DMS79 treated with DMSO at 0.1 percent for 48 hours (cell line): ENCODE data around the gene ZNF557.

Source experiments
- DNase-seq: peaks from one replicate; lab custom pipeline; 2025; lab: John Stamatoyannopoulos, UW

ZNF557 gene

GRCh38 chr19:7125221-7125620, 55.7 kb downstream of the ZNF557 start:
- no peak for DNase-seq

- no peak for DNase-seq
These were observed 56.6 kb downstream of the ZNF557 start for GRCh38 chr19:7126132-7126531.

- no peak for DNase-seq
These were observed 60.5 kb downstream of the ZNF557 start for GRCh38 chr19:7130043-7130442.

GRCh38 chr19:7132054-7132453, 62.6 kb downstream of the ZNF557 start:
- no peak for DNase-seq

- no peak for DNase-seq
These were observed 67.6 kb downstream of the ZNF557 start for GRCh38 chr19:7137120-7137519.
